Skeletal muscle cell (primary cell): ENCODE measurements around the gene CD33.
"Not testable (repeated sequence)": the region's sequence is repeated elsewhere in the genome, so short reads cannot be mapped to it uniquely, and the experiment has no call there.

ENCODE experiments used
- DNase-seq: peaks from one replicate; pipeline ENCODE4 v3.0.0-alpha.2; 2010; ENCODE audit warnings: low read depth
- H3K4me3 ChIP-seq: 2 replicates; pipeline ENCODE4 v1.5.1; 2011; ENCODE audit warnings: low read depth, mild to moderate bottlenecking, control low read depth, low read length, moderate library complexity

CD33 gene

GRCh38 chr19:51224898-51225393 is at the start of gene CD33:
Gene CD33, plus strand, starts transcription at chr19:51225080. Its CDS starts 39 bp downstream, at chr19:51225119.
- DNase-seq, H3K4me3 ChIP-seq: not testable (repeated sequence)

- DNase-seq, result no peak
- no peak overlapping the region for H3K4me3 ChIP-seq
Measured at GRCh38 chr19:51179256-51179655, 45.6 kb upstream of the CD33 start.

- H3K4me3 ChIP-seq, result no peak overlapping the region
- DNase-seq, result no peak
Measured at GRCh38 chr19:51181377-51181912, 43.4 kb upstream of the CD33 start.

- no peak for DNase-seq
Measured at GRCh38 chr19:51181913-51182419, 42.9 kb upstream of the CD33 start.

GRCh38 chr19:51183629-51184028 is 41.3 kb upstream of the CD33 start:
- no peak overlapping the region for H3K4me3 ChIP-seq
- DNase-seq, result no peak

More at GRCh38 chr19:51181913-51182419, 42.9 kb upstream of the CD33 start:
- H3K4me3 ChIP-seq, result no peak overlapping the region

GRCh38 chr19:51185069-51185867 is 39.6 kb upstream of the CD33 start:
- H3K4me3 ChIP-seq, result no peak overlapping the region

GRCh38 chr19:51185868-51186215 is 39.0 kb upstream of the CD33 start:
- DNase-seq, result no peak
- no peak overlapping the region for H3K4me3 ChIP-seq

More at GRCh38 chr19:51185069-51185867, 39.6 kb upstream of the CD33 start:
- DNase-seq, result no peak

- no peak overlapping the region for H3K4me3 ChIP-seq
- DNase-seq, result no peak
Measured at GRCh38 chr19:51186323-51186722, 38.6 kb upstream of the CD33 start.

GRCh38 chr19:51187395-51188226 is 37.3 kb upstream of the CD33 start:
- DNase-seq, result no peak
- no peak overlapping the region for H3K4me3 ChIP-seq

GRCh38 chr19:51188227-51188559 is 36.7 kb upstream of the CD33 start:
- H3K4me3 ChIP-seq, result no peak overlapping the region
- no peak for DNase-seq

- DNase-seq, result no peak
- no peak overlapping the region for H3K4me3 ChIP-seq
Measured at GRCh38 chr19:51192689-51193088, 32.2 kb upstream of the CD33 start.

GRCh38 chr19:51194527-51195315 is 30.2 kb upstream of the CD33 start:
- DNase-seq, result no peak
- H3K4me3 ChIP-seq, result no peak overlapping the region

- no peak overlapping the region for H3K4me3 ChIP-seq
- no peak for DNase-seq
Measured at GRCh38 chr19:51195316-51195586, 29.6 kb upstream of the CD33 start.

GRCh38 chr19:51195616-51196015 is 29.3 kb upstream of the CD33 start:
- DNase-seq, result no peak
- H3K4me3 ChIP-seq, result no peak overlapping the region

- H3K4me3 ChIP-seq, result no peak overlapping the region
- no peak for DNase-seq
Measured at GRCh38 chr19:51196181-51196580, 28.7 kb upstream of the CD33 start.

GRCh38 chr19:51198641-51199040 is 26.2 kb upstream of the CD33 start:
- no peak for DNase-seq
- H3K4me3 ChIP-seq, result no peak overlapping the region

- H3K4me3 ChIP-seq, result no peak overlapping the region
- no peak for DNase-seq
Measured at GRCh38 chr19:51200071-51200666, 24.7 kb upstream of the CD33 start.

- DNase-seq, result no peak
- no peak overlapping the region for H3K4me3 ChIP-seq
Measured at GRCh38 chr19:51201712-51202111, 23.2 kb upstream of the CD33 start.

- H3K4me3 ChIP-seq, result no peak overlapping the region
- DNase-seq, result no peak
Measured at GRCh38 chr19:51203916-51204315, 21.0 kb upstream of the CD33 start.
